ENCODE measurements around the gene DNAH11.

DNA sequence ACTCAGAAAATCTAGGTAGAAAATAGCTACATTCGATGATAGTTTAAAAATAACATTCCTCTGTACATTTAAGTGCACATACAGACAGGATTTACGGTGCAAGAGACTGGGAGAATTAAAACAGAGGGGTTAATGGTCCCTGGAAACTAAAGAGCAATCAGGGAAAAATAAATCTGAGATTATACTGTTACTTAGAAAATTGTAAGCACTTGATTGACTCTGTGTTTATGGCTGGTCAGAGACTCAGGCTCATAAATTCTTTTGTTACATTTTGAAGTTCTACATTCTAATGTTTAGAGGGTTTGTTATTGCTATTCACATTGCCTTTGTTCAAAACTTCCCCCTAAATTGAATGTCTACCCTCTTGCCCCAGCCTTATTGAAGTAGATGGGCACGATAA is 348.5 kb downstream of the DNAH11 start:
- TF ChIP-seq EP300 (conservative IDR thresholded peaks at IDR 0.05; ENCODE audit: poor library complexity, severe bottlenecking): no peak
- TF ChIP-seq, protein P1, sequence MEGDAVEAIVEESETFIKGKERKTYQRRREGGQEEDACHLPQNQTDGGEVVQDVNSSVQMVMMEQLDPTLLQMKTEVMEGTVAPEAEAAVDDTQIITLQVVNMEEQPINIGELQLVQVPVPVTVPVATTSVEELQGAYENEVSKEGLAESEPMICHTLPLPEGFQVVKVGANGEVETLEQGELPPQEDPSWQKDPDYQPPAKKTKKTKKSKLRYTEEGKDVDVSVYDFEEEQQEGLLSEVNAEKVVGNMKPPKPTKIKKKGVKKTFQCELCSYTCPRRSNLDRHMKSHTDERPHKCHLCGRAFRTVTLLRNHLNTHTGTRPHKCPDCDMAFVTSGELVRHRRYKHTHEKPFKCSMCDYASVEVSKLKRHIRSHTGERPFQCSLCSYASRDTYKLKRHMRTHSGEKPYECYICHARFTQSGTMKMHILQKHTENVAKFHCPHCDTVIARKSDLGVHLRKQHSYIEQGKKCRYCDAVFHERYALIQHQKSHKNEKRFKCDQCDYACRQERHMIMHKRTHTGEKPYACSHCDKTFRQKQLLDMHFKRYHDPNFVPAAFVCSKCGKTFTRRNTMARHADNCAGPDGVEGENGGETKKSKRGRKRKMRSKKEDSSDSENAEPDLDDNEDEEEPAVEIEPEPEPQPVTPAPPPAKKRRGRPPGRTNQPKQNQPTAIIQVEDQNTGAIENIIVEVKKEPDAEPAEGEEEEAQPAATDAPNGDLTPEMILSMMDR (IDR thresholded peaks at IDR 0.05; ENCODE audit: poor library complexity, severe bottlenecking): no peak

Measured in neural cell (in vitro differentiated cells).